Endothelial cell of umbilical vein (primary cell): ENCODE measurements around the gene PBX3. TPM values are rescaled to one million over a fixed set of nuclear protein-coding genes. Genes with fewer than 3 reads are reported as not detected.

Experiments
- BruUV-seq: library from RNA; stranded (reverse); fragments of 400-500 nt; replicated peaks from 2 replicates; lab custom pipeline; 2021; lab: Mats Ljungman, UMichigan
- CTCF ChIA-PET: fragments of 300-600, 350-600 bp; sonication (Branson Sonifier 250); formaldehyde crosslinking; loops from one replicate; lab custom pipeline; 2021; ENCODE audit warnings: antibody characterized with exemption, inconsistent platforms; lab: Charles Lee
- POLR2A ChIA-PET: fragments of 300-600, 350-600 bp; sonication (Branson Sonifier 250); formaldehyde crosslinking; loops from one replicate; lab custom pipeline; 2021; ENCODE audit warnings: antibody characterized with exemption, inconsistent platforms; lab: Charles Lee
- DNase-seq: peaks from one replicate; pipeline ENCODE4 v3.0.0-alpha.2; 2011; ENCODE audit warnings: low read depth, low spot score
- FAIRE-seq: peaks from 2 replicates; lab custom pipeline; 2011; peaks lifted over from hg19 to GRCh38; lab: Jason Lieb, UNC
- H2AFZ ChIP-seq: 2 replicates; pipeline ENCODE4 v1.6.0; 2012; ENCODE audit warnings: low read depth, low read length, control low read depth, inconsistent platforms
- H3K27ac ChIP-seq: 2 replicates; pipeline ENCODE4 v1.5.1; 2011; ENCODE audit warnings: low read depth, mild to moderate bottlenecking, control low read depth, low read length, moderate library complexity; ENCODE audit not compliant: insufficient read depth
- H3K27me3 ChIP-seq, 2 experiments: 2 replicates each; pipeline versions ENCODE4 v1.6.0 to v1.6.1; 2011; ENCODE audit warnings: low read length in 2 of 2, mixed read lengths in 1 of 2; ENCODE audit not compliant: control insufficient read depth in 2 of 2, insufficient read depth in 2 of 2
- H3K36me3 ChIP-seq, 2 experiments: 2 replicates in 1 of 2; 3 replicates in 1 of 2; pipeline ENCODE4 v1.5.1; 2011; ENCODE audit warnings: low read length in 2 of 2, mild to moderate bottlenecking in 1 of 2, moderate library complexity in 1 of 2; ENCODE audit not compliant: control insufficient read depth in 2 of 2, insufficient read depth in 2 of 2; ENCODE audit errors: extremely low read depth in 1 of 2
- H3K4me1 ChIP-seq: 3 replicates; pipeline ENCODE4 v1.5.1; 2011; ENCODE audit warnings: mild to moderate bottlenecking, low read length; ENCODE audit not compliant: control insufficient read depth, insufficient read depth; ENCODE audit errors: extremely low read depth
- H3K4me2 ChIP-seq: 2 replicates; pipeline ENCODE4 v1.6.1; 2011; ENCODE audit warnings: low read length, control low read depth, mixed read lengths; ENCODE audit not compliant: insufficient read depth
- H3K4me3 ChIP-seq, 3 experiments: fragments of 200-600 bp in 1 of 3; sonication (generic), shearing (Covaris generic) in 1 of 3; replicated peaks in 1 of 3; 2 replicates each; pipeline ENCODE4 v1.5.1; 2011 to 2016; ENCODE audit warnings: control low read depth in 3 of 3, low read length in 3 of 3, mild to moderate bottlenecking in 2 of 3, inconsistent platforms in 1 of 3, low read depth in 1 of 3, moderate library complexity in 1 of 3; ENCODE audit not compliant: insufficient read depth in 1 of 3
- H3K79me2 ChIP-seq: 2 replicates; pipeline ENCODE4 v1.6.0; 2012; ENCODE audit warnings: low read length, inconsistent platforms; ENCODE audit not compliant: control insufficient read depth, insufficient read depth
- H3K9ac ChIP-seq: replicated peaks from 2 replicates; pipeline ENCODE3; 2011; ENCODE audit warnings: low read length, control low read depth; ENCODE audit not compliant: insufficient read depth; ENCODE audit errors: extremely low read depth
- H3K9me1 ChIP-seq: replicated peaks from 3 replicates; pipeline ENCODE4 v1.6.0; 2011; ENCODE audit warnings: mild to moderate bottlenecking, low read length; ENCODE audit not compliant: control insufficient read depth, insufficient read depth; ENCODE audit errors: extremely low read depth
- H3K9me3 ChIP-seq: replicated peaks from 2 replicates; pipeline ENCODE4 v1.5.1; 2012; ENCODE audit warnings: low read length, inconsistent platforms; ENCODE audit not compliant: control insufficient read depth, insufficient read depth
- H4K20me1 ChIP-seq: replicated peaks from 2 replicates; pipeline ENCODE3; 2011; ENCODE audit warnings: mild to moderate bottlenecking, low read length; ENCODE audit not compliant: control insufficient read depth, insufficient read depth; ENCODE audit errors: extremely low read depth
- CTCF ChIP-seq, 2 donors: IDR thresholded peaks; 1 replicate in 1 of 2; 2 replicates in 1 of 2; pipeline ENCODE4 v1.5.1; 2011; ENCODE audit warnings: low read length in 2 of 2, mild to moderate bottlenecking in 2 of 2, moderate library complexity in 2 of 2, control low read depth in 1 of 2, inconsistent platforms in 1 of 2, low read depth in 1 of 2; ENCODE audit not compliant: insufficient read depth in 1 of 2; ENCODE audit errors: extremely low read depth in 1 of 2
- EZH2 ChIP-seq: IDR thresholded peaks from 2 replicates; pipeline ENCODE4 v1.6.1; 2012; ENCODE audit warnings: borderline replicate concordance, low read depth, mild to moderate bottlenecking, moderate library complexity, low read length, inconsistent platforms; ENCODE audit not compliant: severe bottlenecking
- FOS ChIP-seq: IDR thresholded peaks from 2 replicates; pipeline ENCODE4 v1.6.1; 2011; ENCODE audit warnings: mild to moderate bottlenecking, low read length, moderate library complexity, borderline replicate concordance; ENCODE audit not compliant: insufficient read depth
- GATA2 ChIP-seq: IDR thresholded peaks from 2 replicates; pipeline ENCODE4 v1.7.0; 2011; ENCODE audit warnings: low read depth, mild to moderate bottlenecking, moderate library complexity, mixed read lengths, low read length; ENCODE audit not compliant: insufficient read length, insufficient read depth
- JUN ChIP-seq: IDR thresholded peaks from 2 replicates; pipeline ENCODE4 v1.6.1; 2011; ENCODE audit warnings: borderline replicate concordance, low read depth; ENCODE audit not compliant: insufficient read length, insufficient read depth
- MAX ChIP-seq: IDR thresholded peaks from 2 replicates; pipeline ENCODE4 v1.6.1; 2011; ENCODE audit not compliant: insufficient read depth, insufficient read length
- MYC ChIP-seq: IDR thresholded peaks from one replicate; pipeline ENCODE4 v1.6.1; 2011; ENCODE audit warnings: mild to moderate bottlenecking, low read depth, low read length
- POLR2A ChIP-seq: IDR thresholded peaks from 2 replicates; pipeline ENCODE4 v1.6.1; 2012; ENCODE audit warnings: low read depth, mild to moderate bottlenecking, control low read depth, low read length
- POLR2AphosphoS5 ChIP-seq: IDR thresholded peaks from 2 replicates; pipeline ENCODE4 v1.6.1; 2012; ENCODE audit warnings: low read depth, mild to moderate bottlenecking, control low read depth, low read length, moderate library complexity; ENCODE audit not compliant: insufficient read depth
- dilution Hi-C: fragments of 300-500 bp; cut with MboI; formaldehyde crosslinking; loops from one replicate; pipeline ENCODE4 v1.15.0; 2019; ENCODE audit warnings: low sequenced_read_pairs; ENCODE audit not compliant: extremely low pct_ligation_motif_present
- intact Hi-C: fragments of 100-400 bp; cut with micrococcal nuclease; formaldehyde crosslinking; loops from one replicate; pipeline ENCODE4 v1.10.0; 2022
- polyA plus RNA-seq, 4 experiments: library from polyadenylated mRNA; depleted of rRNA in 3 of 4; stranded (reverse) in 3 of 4; unstranded in 1 of 4; fragments of >200 nt; gene quantifications; 2 replicates each; pipeline versions ENCODE4 v1.2.1 to v1.2.3, GENCODE V29; 2011 to 2012; ENCODE audit warnings: missing spikeins in 1 of 4
- total RNA-seq: library from RNA; stranded (reverse); gene quantifications from 2 replicates; pipeline ENCODE4 v1.2.3, GENCODE V29; 2021

PBX3 gene
- total and polyA plus RNA-seq, 2 donors (not counting 3 experiments of a cell fraction or from before 2014, with no cell fraction given), result 18.8 to 42.0 TPM

GRCh38 chr9:125990793-125991220 lies 243.6 kb downstream of the PBX3 start:
- Histone ChIP-seq H2AFZ (no peak overlapping the region), H3K4me3 (no peak overlapping the region), H3K9ac (no peak overlapping the region), H3K27me3 (no peaks in the 10 kb centered on the region), H3K36me3 (no peaks in the 10 kb centered on the region), H3K4me1 (no peaks in the 10 kb centered on the region), H3K4me2 (no peak overlapping the region), H3K79me2 (no peaks in the 10 kb centered on the region), H3K9me3 (no peaks in the 10 kb centered on the region), H3K27ac (no peak overlapping the region), H4K20me1 (no peaks in the 10 kb centered on the region), H3K9me1 (no peaks in the 10 kb centered on the region)
- intact Hi-C loops (no loop called here), dilution Hi-C loops (no loop called here)
- no TSS peak for BruUV-seq
- no peak for TF ChIP-seq EZH2
- TF ChIP-seq GATA2, result no peak
- TF ChIP-seq MYC, result no peak
- TF ChIP-seq POLR2AphosphoS5, result no peak
- TF ChIP-seq CTCF (IDR thresholded peaks at IDR 0.05; ENCODE audit: extremely low read depth in 1 of 2, insufficient read depth in 1 of 2, low read depth in 1 of 2, low read length in 2 of 2), result no peak
- TF ChIP-seq JUN, result no peak
- no peak for TF ChIP-seq POLR2A
- no peak for TF ChIP-seq MAX
- TF ChIP-seq FOS, result no peak
- FAIRE-seq (no peak), DNase-seq (no peak)
- CTCF ChIA-PET, result no interaction called here
- POLR2A ChIA-PET, result no interaction called here
